ENCODE data around the gene NFYC. TPM values are rescaled to one million over a fixed set of nuclear protein-coding genes. Genes with fewer than 3 reads are reported as not detected.
A peak's percentile ranks its signal among the peaks of the same experiment; 100 is the strongest.

NFYC gene
- polyA plus RNA-seq, 1 donor: 66.0 TPM

DNA sequence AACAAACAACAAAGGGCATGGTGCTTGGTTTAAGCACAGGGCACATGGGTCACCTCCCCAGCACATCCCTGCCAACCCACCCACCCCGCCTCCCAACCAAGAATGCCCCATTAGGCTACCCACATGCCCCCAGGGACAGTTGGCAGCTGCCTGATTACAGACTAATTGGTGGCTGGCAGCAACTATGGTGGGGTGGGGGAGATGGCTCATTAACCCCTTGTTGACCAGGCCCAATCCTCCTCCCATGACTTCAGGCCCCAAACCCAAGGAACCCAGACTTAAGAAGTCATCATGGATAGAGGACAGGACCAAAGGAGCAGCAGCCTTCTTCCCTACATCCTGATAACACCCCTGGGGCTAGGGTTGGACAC, 27.4 kb upstream of the NFYC start:
- H3K4me3 ChIP-seq (ENCODE audit: low read length): no peak overlapping the region
- H3K9me3 ChIP-seq (ENCODE audit: control insufficient read depth, low read depth, low read length): no peaks in the 10 kb centered on the region
- no peaks in the 10 kb centered on the region for H3K27me3 ChIP-seq (ENCODE audit: control insufficient read depth, insufficient read depth, low read length)
- H3K36me3 ChIP-seq (ENCODE audit: control insufficient read depth, insufficient read depth, low read length): no peaks in the 10 kb centered on the region
- DNase-seq: no peak
- H3K4me1 ChIP-seq (ENCODE audit: control insufficient read depth, insufficient read depth, low read length): peaks cover 9% of the 10 kb centered on the region
- no CpG with 5 or more reads among the region's 1 CpG for WGBS (ENCODE audit: insufficient coverage, low lambda C conversion rate)
- H3K27ac ChIP-seq (ENCODE audit: low read length): no peak overlapping the region

DNA sequence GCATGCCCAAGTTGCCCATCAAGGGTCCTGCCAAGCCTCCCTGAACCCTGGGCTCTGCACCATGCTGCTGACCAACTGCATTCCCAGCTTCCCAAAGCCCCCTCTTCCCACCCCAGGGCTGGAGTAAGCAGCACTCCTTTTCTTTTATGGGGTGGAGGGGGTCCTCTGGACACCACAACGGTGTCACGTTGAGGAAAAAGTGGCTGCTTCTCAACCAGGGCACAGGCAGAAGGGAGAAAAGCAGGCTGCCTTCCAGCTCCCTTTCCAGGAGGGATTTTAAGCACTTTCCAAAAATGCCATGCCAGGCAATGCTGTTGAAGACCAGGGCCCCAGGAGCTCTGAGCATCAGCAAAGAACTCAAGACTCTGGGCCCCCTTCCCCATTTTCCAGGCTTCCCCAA, 26.7 kb upstream of the NFYC start:
- no CpG with 5 or more reads among the region's 2 CpGs for WGBS (ENCODE audit: insufficient coverage, low lambda C conversion rate)
- H3K36me3 ChIP-seq (ENCODE audit: control insufficient read depth, insufficient read depth, low read length): no peaks in the 10 kb centered on the region
- no peak overlapping the region for H3K27ac ChIP-seq (ENCODE audit: low read length)
- no peak overlapping the region for H3K4me3 ChIP-seq (ENCODE audit: low read length)
- no peak for DNase-seq
- peaks cover 9% of the 10 kb centered on the region for H3K4me1 ChIP-seq (ENCODE audit: control insufficient read depth, insufficient read depth, low read length)
- H3K27me3 ChIP-seq (ENCODE audit: control insufficient read depth, insufficient read depth, low read length): no peaks in the 10 kb centered on the region
- H3K9me3 ChIP-seq (ENCODE audit: control insufficient read depth, low read depth, low read length): no peaks in the 10 kb centered on the region

DNA sequence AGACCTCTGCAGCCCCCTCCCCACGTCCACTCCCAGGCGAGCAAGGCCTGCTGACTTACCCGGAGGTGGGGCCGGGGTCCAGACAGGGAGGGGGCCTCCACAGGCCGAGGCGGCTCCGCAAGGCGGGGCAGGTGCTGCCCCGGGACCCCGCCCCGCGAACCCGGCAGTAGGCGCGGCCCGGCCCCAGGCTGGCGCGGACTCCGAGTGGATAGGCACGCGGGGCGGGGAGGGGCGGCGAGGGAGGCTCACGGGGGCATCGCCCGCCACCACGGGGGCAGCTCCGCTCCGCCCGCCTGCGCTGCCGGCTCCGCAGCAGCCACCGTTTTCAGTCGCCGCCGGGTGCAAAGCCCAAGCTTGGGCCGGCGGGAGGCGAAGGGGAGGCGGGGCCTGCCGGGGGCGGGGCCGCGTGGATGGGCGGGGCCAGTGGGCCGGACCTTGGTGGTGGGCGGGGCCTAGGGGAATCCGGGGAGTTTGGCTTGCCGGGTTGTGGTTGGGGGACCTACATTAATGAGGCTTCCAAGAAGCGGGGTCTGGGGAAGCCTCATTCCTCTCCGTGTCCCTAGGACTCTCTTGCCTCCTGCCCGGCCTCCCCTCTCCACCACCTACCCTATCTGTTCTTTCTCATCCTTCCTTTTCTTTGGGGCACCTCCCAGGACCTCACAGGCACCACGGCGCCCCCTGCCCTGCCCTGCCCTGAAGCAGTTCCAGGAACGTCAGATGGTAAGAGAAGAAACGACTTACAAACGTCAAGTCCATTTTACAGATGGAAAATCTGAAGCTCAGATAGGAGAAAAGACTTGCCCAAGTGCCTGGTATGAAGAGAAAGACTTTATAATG, 26.0 kb upstream of the NFYC start, which contains the start of gene RIMS3:
Gene RIMS3 (minus strand): TSS at position 348 of the 837 bp plus-strand sequence. CDS start 23,757 bp downstream, outside the sequence.
- peak; percentile 43 to 68 for DNase-seq
- Histone ChIP-seq H3K4me3 (ENCODE audit: low read length) (peak within 1 kb of the TSS; percentile 37), H3K27ac (ENCODE audit: low read length) (no peak within 1 kb of the TSS), H3K27me3 (ENCODE audit: control insufficient read depth, insufficient read depth, low read length) (no peaks in the 10 kb centered on the region), H3K9me3 (ENCODE audit: control insufficient read depth, low read depth, low read length) (no peaks in the 10 kb centered on the region), H3K36me3 (ENCODE audit: control insufficient read depth, insufficient read depth, low read length) (no peaks in the 10 kb centered on the region), H3K4me1 (ENCODE audit: control insufficient read depth, insufficient read depth, low read length) (peaks cover 9% of the 10 kb centered on the region)
- 0% methylated on average over 1 of the region's 59 CpGs for WGBS (ENCODE audit: insufficient coverage, low lambda C conversion rate)

DNA sequence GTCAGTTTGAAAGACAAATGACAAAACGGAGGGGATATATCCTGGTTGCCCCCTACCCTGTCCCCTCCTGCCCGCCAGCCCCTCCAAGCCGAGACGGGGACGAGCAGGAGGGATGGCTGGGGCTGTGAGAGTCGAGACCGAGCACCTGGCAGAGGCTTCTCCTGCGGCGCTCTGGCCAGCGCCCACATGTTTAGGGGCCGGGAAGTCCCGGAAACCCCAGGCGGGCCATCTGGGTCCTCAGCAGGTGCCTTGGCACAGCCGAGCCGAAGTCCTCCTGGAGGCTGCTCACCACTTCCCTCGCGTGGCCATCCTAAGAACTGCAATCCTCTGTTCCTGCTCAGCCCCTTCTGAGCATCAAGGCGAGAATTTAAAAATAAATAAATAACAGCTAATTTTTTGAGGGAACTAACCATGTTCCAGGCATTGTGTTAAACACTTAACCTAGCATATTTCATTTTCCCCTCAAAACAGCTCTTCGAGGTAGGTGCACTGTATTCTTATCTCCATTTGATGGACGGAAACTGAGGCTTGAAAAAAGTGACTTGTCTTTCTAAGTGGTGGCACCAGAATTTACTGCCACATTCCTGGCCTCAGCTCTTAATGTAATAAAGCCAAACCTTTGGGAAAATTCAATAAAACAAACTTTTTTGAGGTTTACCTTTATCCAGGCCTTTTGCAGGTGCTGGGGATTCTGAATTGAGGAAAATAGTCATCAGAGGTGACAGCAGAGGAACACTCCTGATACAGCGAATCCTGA, 22.6 kb upstream of the NFYC start:
- no peak overlapping the region for H3K27ac ChIP-seq (ENCODE audit: low read length)
- 0% methylated on average over 3 of the region's 21 CpGs for WGBS (ENCODE audit: insufficient coverage, low lambda C conversion rate)
- no peak overlapping the region for H3K4me3 ChIP-seq (ENCODE audit: low read length)
- DNase-seq: peak; percentile 66 to 67
- H3K9me3 ChIP-seq (ENCODE audit: control insufficient read depth, low read depth, low read length): no peaks in the 10 kb centered on the region
- H3K36me3 ChIP-seq (ENCODE audit: control insufficient read depth, insufficient read depth, low read length): no peaks in the 10 kb centered on the region
- peaks cover 9% of the 10 kb centered on the region for H3K4me1 ChIP-seq (ENCODE audit: control insufficient read depth, insufficient read depth, low read length)
- no peaks in the 10 kb centered on the region for H3K27me3 ChIP-seq (ENCODE audit: control insufficient read depth, insufficient read depth, low read length)

DNA sequence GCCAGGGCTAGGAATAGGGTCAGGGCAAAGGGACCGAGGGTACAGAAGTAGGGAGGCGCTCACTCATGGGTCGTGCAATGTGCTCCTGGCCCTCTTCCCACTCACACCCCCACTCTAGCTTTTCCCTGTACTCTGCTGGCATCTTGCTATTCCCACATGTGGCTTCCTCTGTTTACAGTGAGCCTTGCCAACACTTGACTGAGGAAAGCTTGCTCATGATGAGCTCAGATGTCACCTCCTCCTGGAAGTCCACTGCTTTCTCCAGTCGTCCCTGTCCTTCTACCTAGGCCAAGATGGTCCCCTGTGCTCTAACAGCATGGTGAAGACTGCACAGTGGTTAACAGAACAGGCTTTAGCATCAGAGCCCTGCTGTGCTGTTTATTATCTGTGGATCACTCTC, 18.1 kb upstream of the NFYC start:
- H3K27me3 ChIP-seq (ENCODE audit: control insufficient read depth, insufficient read depth, low read length): no peaks in the 10 kb centered on the region
- no peaks in the 10 kb centered on the region for H3K9me3 ChIP-seq (ENCODE audit: control insufficient read depth, low read depth, low read length)
- no peak for DNase-seq
- no peak overlapping the region for H3K27ac ChIP-seq (ENCODE audit: low read length)
- no peak overlapping the region for H3K4me3 ChIP-seq (ENCODE audit: low read length)
- H3K36me3 ChIP-seq (ENCODE audit: control insufficient read depth, insufficient read depth, low read length): no peaks in the 10 kb centered on the region
- WGBS (ENCODE audit: insufficient coverage, low lambda C conversion rate): no CpG with 5 or more reads among the region's 4 CpGs
- H3K4me1 ChIP-seq (ENCODE audit: control insufficient read depth, insufficient read depth, low read length): peaks cover 3% of the 10 kb centered on the region

DNA sequence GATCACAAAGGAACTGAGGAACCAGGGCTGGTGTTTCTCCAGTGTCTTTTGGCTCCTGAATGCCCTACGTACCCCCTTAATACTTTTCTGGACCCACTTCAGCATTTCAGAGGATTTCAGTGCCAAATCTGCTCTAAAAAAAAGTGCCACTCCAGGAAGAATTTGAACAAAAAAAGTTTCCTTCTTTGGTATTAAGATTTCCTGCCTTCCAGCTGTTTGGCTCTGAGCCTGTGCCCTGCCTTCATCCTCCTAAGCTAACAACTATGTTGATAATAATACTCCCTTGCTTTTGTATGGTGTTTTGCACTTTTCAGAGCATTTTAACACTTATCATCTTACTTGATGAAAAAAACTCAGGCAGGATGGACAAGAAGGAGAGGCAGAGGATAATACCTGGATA, 15.0 kb upstream of the NFYC start:
- WGBS (ENCODE audit: insufficient coverage, low lambda C conversion rate): 80% methylated on average over 1 of the region's 1 CpG
- Histone ChIP-seq H3K36me3 (ENCODE audit: control insufficient read depth, insufficient read depth, low read length) (no peaks in the 10 kb centered on the region), H3K27ac (ENCODE audit: low read length) (no peak overlapping the region), H3K9me3 (ENCODE audit: control insufficient read depth, low read depth, low read length) (no peaks in the 10 kb centered on the region), H3K4me1 (ENCODE audit: control insufficient read depth, insufficient read depth, low read length) (no peaks in the 10 kb centered on the region), H3K4me3 (ENCODE audit: low read length) (no peak overlapping the region), H3K27me3 (ENCODE audit: control insufficient read depth, insufficient read depth, low read length) (no peaks in the 10 kb centered on the region)
- no peak for DNase-seq

DNA sequence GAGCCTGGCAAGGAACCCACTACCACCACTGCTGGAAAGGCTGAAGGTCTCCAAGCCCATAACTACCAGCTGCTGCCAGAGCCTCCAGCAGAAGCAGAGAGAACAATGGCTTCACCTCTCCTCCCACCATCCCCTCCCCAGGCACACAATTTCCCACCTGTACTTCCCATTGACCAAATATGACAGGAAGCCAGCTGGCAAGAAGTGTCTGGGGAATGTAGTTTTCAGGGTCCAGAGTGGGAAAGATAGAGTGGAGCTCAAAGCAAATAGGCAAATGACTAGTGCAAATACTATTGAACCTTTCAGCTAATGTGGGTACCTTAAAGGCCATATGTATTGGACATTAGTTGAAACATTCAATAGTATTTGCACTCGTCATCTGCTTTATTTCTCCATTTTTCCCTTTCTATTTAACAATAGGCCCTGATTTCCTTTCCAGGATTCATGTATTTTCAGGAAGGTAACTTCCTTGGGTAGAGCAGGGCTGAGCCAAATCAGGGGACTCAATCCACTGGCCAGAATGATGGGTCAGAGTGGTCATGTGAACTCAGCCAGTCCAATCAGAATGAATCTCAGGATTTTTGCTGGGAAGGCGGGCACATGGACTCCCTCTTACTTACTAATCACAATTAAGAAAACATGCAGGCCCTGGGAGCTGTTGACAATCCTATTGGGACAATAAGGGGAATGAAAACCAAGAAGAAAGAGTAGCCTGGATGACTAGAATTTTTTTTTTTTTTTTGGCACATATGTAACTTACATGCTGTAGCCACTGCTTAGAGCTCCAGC, 12.1 kb upstream of the NFYC start:
- no peaks in the 10 kb centered on the region for H3K4me1 ChIP-seq (ENCODE audit: control insufficient read depth, insufficient read depth, low read length)
- no peaks in the 10 kb centered on the region for H3K36me3 ChIP-seq (ENCODE audit: control insufficient read depth, insufficient read depth, low read length)
- no peaks in the 10 kb centered on the region for H3K27me3 ChIP-seq (ENCODE audit: control insufficient read depth, insufficient read depth, low read length)
- H3K27ac ChIP-seq (ENCODE audit: low read length): no peak overlapping the region
- H3K9me3 ChIP-seq (ENCODE audit: control insufficient read depth, low read depth, low read length): no peaks in the 10 kb centered on the region
- WGBS (ENCODE audit: insufficient coverage, low lambda C conversion rate): 100% methylated on average over 1 of the region's 2 CpGs
- no peak for DNase-seq
- no peak overlapping the region for H3K4me3 ChIP-seq (ENCODE audit: low read length)

DNA sequence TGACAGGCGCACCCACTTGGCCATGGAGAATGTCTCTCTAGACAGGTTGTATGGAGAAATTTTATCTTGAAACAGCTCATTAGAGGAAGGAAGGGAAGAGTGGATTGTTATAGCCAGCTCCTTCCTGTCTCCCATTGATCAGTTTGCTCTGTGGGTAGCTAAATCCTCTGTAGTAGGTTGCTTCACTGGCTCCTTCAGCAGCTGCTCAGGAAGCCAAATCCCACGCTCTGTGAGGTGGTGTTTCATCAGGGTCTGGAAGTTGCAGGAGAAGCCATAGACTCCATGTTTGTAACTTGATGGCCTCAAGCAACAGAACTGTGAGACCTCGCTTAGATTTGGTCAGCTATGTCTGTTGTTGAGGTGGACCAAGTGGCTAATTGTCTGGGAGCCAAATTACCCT, 6.8 kb upstream of the NFYC start:
- H3K36me3 ChIP-seq (ENCODE audit: control insufficient read depth, insufficient read depth, low read length): peaks cover 5% of the 10 kb centered on the region
- H3K27me3 ChIP-seq (ENCODE audit: control insufficient read depth, insufficient read depth, low read length): no peaks in the 10 kb centered on the region
- H3K27ac ChIP-seq (ENCODE audit: low read length): no peak overlapping the region
- no CpG with 5 or more reads among the region's 3 CpGs for WGBS (ENCODE audit: insufficient coverage, low lambda C conversion rate)
- no peak overlapping the region for H3K4me3 ChIP-seq (ENCODE audit: low read length)
- no peak for DNase-seq
- H3K4me1 ChIP-seq (ENCODE audit: control insufficient read depth, insufficient read depth, low read length): no peaks in the 10 kb centered on the region
- no peaks in the 10 kb centered on the region for H3K9me3 ChIP-seq (ENCODE audit: control insufficient read depth, low read depth, low read length)

DNA sequence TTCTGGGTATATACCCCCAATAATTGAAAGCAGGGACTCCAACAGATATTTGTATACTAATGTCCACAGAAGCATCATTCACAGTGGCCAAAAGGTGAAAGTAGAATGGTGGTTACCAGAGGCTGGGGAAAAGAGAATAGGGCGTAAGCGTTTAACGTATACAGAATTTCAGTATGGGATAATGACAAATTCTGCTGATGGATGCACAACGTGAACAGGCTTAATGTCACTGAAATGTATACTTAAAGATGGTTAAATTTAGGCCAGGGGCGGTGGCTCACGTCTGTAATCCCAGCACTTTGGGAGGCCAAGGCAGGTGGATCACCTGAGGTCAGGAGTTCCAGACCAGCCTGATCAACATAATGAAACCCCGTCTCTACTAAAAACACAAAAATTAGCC, 4.4 kb upstream of the NFYC start:
- Histone ChIP-seq H3K36me3 (ENCODE audit: control insufficient read depth, insufficient read depth, low read length) (peaks cover 5% of the 10 kb centered on the region), H3K4me1 (ENCODE audit: control insufficient read depth, insufficient read depth, low read length) (no peaks in the 10 kb centered on the region), H3K27me3 (ENCODE audit: control insufficient read depth, insufficient read depth, low read length) (no peaks in the 10 kb centered on the region), H3K4me3 (ENCODE audit: low read length) (no peak overlapping the region), H3K9me3 (ENCODE audit: control insufficient read depth, low read depth, low read length) (no peaks in the 10 kb centered on the region), H3K27ac (ENCODE audit: low read length) (no peak overlapping the region)
- WGBS (ENCODE audit: insufficient coverage, low lambda C conversion rate): 100% methylated on average over 3 of the region's 7 CpGs
- DNase-seq: no peak

DNA sequence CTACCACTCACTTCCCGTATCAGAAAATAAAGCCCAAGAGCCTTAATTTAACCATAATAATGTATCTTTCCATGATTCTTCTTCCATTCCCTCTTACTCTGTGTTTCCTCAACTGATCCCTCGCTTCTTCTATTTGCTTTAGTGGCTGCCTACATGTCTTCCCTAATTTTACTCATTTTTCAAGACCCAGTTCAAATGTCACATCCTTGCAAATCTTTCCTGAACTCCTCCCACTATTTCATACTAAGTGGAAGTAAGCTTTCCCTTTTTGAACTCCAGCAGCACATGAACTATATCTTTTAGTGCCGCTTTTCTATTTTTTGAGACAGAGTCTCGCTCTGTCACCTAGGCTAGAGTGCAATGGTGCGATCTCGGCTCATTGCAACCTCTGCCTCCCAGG, 3.8 kb upstream of the NFYC start:
- DNase-seq: no peak
- H3K36me3 ChIP-seq (ENCODE audit: control insufficient read depth, insufficient read depth, low read length): peaks cover 5% of the 10 kb centered on the region
- 100% methylated on average over 2 of the region's 6 CpGs for WGBS (ENCODE audit: insufficient coverage, low lambda C conversion rate)

More for the DNA sequence above, 3.8 kb upstream of the NFYC start:
- Histone ChIP-seq H3K9me3 (ENCODE audit: control insufficient read depth, low read depth, low read length) (no peaks in the 10 kb centered on the region), H3K4me3 (ENCODE audit: low read length) (no peak overlapping the region), H3K27ac (ENCODE audit: low read length) (no peak overlapping the region), H3K4me1 (ENCODE audit: control insufficient read depth, insufficient read depth, low read length) (peaks cover 1% of the 10 kb centered on the region), H3K27me3 (ENCODE audit: control insufficient read depth, insufficient read depth, low read length) (no peaks in the 10 kb centered on the region)

Data from large intestine (tissue), 3 donors.